Body of pancreas (tissue), 4 donors: ENCODE results near the gene KLHL29.

Source experiments
- CTCF ChIP-seq, 7 experiments: fragments of 450-650 bp in 4 of 7; fragments of 200-600 bp in 3 of 7; sonication (generic) in 3 of 7; IDR thresholded peaks; one replicate each; pipeline ENCODE4 v1.5.1; 2016 to 2019; ENCODE audit warnings: antibody characterized with exemption in 7 of 7
- POLR2A ChIP-seq, 3 donors: fragments of 450-650 bp; IDR thresholded peaks; one replicate each; pipeline ENCODE4 v1.6.1; 2016; ENCODE audit warnings: antibody characterized with exemption in 3 of 3, mild to moderate bottlenecking in 2 of 3

- no peak for TF ChIP-seq CTCF (IDR thresholded peaks at IDR 0.05)
- no peak for TF ChIP-seq POLR2A (IDR thresholded peaks at IDR 0.05)
Observed at GRCh38 chr2:23654756-23655155, 269.8 kb downstream of the KLHL29 start.
